Fibroblast of villous mesenchyme (primary cell): ENCODE data around the gene FMN1. TPM values are rescaled to one million over a fixed set of nuclear protein-coding genes. Genes with fewer than 3 reads are reported as not detected.
A peak's percentile ranks its signal among the peaks of the same experiment; 100 is the strongest.

Source experiments
- DNase-seq: peaks from one replicate; pipeline ENCODE4 v3.0.0-alpha.2; 2010; ENCODE audit warnings: low read depth
- H3K4me3 ChIP-seq: 2 replicates; pipeline ENCODE4 v1.5.1; 2011; ENCODE audit warnings: low read depth, mild to moderate bottlenecking, low read length
- total RNA-seq: library from RNA; depleted of rRNA; stranded (reverse); fragments of >200 nt; gene quantifications from 2 replicates; pipeline ENCODE4 v1.2.3, GENCODE V29; 2012
- TF ChIP-seq, protein P1 (sequence below): IDR thresholded peaks from 2 replicates; pipeline ENCODE4 v1.5.1; 2012; ENCODE audit warnings: low read depth, mild to moderate bottlenecking, low read length; ENCODE audit not compliant: insufficient read depth

The FMN1 gene
- total RNA-seq, 1 donor = 8.6 TPM

DNA sequence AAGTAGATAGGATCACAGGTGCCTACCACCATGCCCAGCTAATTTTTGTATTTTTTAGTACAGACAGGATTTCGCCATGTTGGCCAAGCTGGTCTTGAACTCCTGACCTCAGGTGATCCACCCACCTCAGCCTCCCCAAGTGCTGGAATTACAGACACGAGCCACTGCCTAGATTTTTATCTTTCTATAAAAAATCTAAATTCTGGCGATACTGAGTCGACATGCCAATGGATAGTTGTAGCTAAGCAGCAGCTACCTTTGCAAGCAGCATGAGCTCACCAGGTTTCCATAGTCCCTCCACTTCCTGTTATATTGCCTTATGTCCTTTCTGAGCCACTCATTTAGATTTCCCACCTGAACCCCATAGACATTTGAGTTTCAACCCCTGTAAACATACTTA is 13.1 kb upstream of the FMN1 start:
- no peak for DNase-seq
- TF ChIP-seq, protein P1, sequence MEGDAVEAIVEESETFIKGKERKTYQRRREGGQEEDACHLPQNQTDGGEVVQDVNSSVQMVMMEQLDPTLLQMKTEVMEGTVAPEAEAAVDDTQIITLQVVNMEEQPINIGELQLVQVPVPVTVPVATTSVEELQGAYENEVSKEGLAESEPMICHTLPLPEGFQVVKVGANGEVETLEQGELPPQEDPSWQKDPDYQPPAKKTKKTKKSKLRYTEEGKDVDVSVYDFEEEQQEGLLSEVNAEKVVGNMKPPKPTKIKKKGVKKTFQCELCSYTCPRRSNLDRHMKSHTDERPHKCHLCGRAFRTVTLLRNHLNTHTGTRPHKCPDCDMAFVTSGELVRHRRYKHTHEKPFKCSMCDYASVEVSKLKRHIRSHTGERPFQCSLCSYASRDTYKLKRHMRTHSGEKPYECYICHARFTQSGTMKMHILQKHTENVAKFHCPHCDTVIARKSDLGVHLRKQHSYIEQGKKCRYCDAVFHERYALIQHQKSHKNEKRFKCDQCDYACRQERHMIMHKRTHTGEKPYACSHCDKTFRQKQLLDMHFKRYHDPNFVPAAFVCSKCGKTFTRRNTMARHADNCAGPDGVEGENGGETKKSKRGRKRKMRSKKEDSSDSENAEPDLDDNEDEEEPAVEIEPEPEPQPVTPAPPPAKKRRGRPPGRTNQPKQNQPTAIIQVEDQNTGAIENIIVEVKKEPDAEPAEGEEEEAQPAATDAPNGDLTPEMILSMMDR = no peak
- H3K4me3 ChIP-seq = no peak overlapping the region

DNA sequence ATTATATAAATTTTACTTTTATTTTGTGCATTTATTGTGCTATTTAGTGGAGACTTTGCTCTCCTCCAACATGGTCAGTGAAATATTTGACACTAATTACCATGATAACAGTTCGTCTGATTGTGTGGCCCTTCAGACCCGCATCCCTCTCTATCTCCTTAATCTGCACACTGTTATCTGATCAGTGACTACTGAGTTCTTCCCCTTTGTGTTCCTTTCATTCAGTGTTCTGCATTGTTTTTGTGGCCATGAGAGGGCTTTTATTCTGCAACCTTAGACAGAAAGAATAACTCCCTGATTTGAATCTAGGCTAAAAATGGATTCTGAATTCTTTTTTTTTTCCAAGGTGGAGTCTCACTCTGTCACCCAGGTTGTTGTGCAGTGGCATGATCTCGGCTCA is 11.9 kb upstream of the FMN1 start:
- H3K4me3 ChIP-seq = no peak overlapping the region
- no peak for DNase-seq
- TF ChIP-seq, protein P1 = no peak

DNA sequence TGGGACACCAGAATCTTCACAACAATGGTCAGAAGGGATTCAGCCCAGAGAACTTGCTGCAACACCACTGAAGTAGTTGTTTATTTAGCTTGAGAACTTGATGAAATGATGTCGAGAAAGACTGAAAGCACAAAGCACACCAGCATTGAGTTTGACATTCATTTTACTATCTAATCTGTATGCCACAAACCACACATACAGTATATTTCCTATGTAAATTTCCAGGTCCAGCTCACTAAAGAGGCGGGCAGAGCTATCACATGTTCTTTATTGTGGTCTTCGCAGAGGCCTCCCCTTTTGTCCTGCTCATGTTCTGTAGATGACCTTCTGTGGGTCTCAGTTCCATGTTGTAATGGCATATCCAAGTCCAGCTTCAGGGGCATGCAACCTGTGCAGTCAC is 10.4 kb upstream of the FMN1 start:
- no peak overlapping the region for H3K4me3 ChIP-seq
- TF ChIP-seq, protein P1 = no peak
- no peak for DNase-seq

DNA sequence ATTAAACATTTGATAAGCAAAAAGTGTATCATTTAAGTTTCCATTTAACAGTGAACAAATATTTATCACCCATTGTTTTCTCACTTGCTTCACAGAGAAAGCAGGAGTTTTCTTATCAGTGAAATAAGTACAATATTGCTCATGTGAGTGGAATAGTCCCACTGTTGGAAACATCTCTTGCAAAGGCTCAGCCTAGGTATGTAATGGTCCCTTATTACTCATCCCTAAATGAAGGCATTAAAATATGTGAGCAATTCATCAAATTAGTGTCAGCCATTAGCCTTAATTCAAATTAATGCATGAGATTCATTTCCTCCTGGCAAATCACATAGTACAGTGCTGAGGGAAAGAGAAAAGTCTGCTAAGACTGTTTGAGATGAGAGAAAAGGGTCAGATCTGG is 9.6 kb upstream of the FMN1 start:
- TF ChIP-seq, protein P1 = no peak
- no peak overlapping the region for H3K4me3 ChIP-seq
- no peak for DNase-seq

DNA sequence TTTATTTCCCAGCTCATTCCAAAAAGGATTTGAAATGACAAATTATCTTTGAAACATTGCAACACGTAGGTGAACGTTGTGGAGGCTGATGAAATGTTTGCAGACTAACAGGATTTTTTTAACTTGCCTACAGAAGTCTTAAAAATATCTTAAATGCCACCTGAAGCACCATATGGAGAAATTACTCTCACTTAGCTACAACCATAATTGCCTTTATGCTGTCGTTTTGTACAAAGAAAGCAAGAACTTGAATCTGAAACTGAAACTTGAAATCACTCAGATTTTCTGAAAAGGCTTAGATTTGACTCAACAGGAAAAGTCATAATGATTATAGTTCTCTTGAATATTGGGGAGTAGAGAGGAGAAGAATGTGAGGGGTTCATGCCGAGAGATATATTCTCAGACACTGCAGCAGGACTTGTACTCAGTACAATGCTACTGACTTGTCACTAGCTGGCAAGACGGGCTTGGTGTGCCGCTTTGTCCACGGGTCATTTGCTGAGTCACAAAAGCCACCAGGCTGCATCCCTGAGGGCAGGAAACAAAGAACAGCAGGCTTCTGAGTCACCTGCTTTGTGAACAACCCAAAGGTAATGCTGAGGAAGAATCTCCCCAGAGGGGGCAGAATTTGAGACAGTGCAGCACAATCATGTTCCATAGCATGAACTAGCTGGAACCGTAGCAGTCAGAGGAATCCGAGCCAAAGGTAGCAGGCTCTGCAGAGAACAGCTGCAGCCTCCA is 7.1 kb upstream of the FMN1 start:
- TF ChIP-seq, protein P1 = peak; percentile 3
- DNase-seq = peak; percentile 34
- H3K4me3 ChIP-seq = peak overlapping the region; percentile 23

DNA sequence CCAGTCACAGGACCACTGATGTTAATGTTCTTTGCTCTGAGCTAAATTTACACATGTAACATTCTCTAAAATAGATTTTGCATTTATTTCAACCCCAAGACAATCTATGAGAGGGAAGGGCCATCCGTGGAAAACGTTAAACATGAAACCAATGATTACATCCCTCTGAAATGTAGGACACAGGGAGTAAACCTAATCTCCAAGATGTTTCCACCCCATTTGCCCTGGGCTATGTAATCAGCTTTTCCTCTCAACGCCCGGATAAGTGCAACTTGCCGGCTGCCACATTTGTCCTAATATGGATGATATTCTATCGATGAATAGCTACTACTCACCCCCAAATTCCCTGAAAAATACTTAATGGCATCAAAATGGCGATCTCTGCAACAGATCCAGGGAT is 6.4 kb upstream of the FMN1 start:
- TF ChIP-seq, protein P1 = no peak
- no peak overlapping the region for H3K4me3 ChIP-seq
- DNase-seq = no peak

DNA sequence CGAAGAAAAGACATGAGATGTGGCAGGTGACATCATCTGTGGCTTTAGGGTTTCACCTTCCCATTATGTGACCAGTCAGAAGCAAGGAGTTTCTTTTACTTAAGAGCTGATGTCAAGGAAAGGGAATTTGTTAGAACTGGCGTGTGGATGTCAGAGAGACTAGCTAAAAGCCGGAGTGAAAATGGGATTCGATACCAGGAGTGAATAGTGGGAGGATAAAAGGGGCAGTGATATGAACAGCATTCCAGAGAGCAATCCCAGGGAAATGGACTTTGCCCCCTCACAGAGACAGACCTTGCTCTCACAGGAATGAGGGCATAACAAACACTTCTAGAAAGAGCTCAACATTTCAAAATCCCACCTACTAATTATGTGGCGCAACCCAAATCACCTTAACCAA is 5.9 kb upstream of the FMN1 start:
- no peak for DNase-seq
- no peak overlapping the region for H3K4me3 ChIP-seq
- TF ChIP-seq, protein P1 = no peak
